LoVo (cell line): Measurements from ENCODE around the gene CYB5R4.

ENCODE experiments used
- DNase-seq: peaks from one replicate; pipeline ENCODE4 v3.0.0-alpha.2; 2016; ENCODE audit warnings: low spot score

Gene CYB5R4

GRCh38 chr6:83859410-83860358, at the start of gene CYB5R4:
CYB5R4 (plus strand) TSS chr6:83859689; CDS start chr6:83859783, 94 bp downstream.
- DNase-seq: peak; percentile 96

GRCh38 chr6:83812595-83812994, 46.9 kb upstream of the CYB5R4 start:
- DNase-seq: no peak

GRCh38 chr6:83815631-83816272, 43.7 kb upstream of the CYB5R4 start:
- DNase-seq: no peak

- no peak for DNase-seq
Observed at GRCh38 chr6:83822629-83823169, 36.8 kb upstream of the CYB5R4 start.

- DNase-seq: no peak
Observed at GRCh38 chr6:83824388-83824801, 35.1 kb upstream of the CYB5R4 start.

- no peak for DNase-seq
Observed at GRCh38 chr6:83824831-83825230, 34.7 kb upstream of the CYB5R4 start.

GRCh38 chr6:83827050-83827449, 32.4 kb upstream of the CYB5R4 start:
- no peak for DNase-seq

GRCh38 chr6:83838727-83839126, 20.8 kb upstream of the CYB5R4 start:
- no peak for DNase-seq

- no peak for DNase-seq
Observed at GRCh38 chr6:83844170-83844569, 15.3 kb upstream of the CYB5R4 start.

- DNase-seq: no peak
Observed at GRCh38 chr6:83846291-83846690, 13.2 kb upstream of the CYB5R4 start.

GRCh38 chr6:83847179-83847578, 12.3 kb upstream of the CYB5R4 start:
- no peak for DNase-seq

GRCh38 chr6:83849127-83849526, 10.4 kb upstream of the CYB5R4 start:
- no peak for DNase-seq

GRCh38 chr6:83849610-83850009, 9.9 kb upstream of the CYB5R4 start:
- no peak for DNase-seq

- no peak for DNase-seq
Observed at GRCh38 chr6:83852528-83853177, 6.8 kb upstream of the CYB5R4 start.

- DNase-seq: no peak
Observed at GRCh38 chr6:83853178-83854000, 6.1 kb upstream of the CYB5R4 start, which contains the start of gene RIPPLY2. RIPPLY2 (plus strand) TSS chr6:83853360; CDS start chr6:83853417, 57 bp downstream.

GRCh38 chr6:83854001-83854501, 5.4 kb upstream of the CYB5R4 start:
- DNase-seq: no peak

- no peak for DNase-seq
Observed at GRCh38 chr6:83854766-83855165, 4.7 kb upstream of the CYB5R4 start.

- DNase-seq: no peak
Observed at GRCh38 chr6:83860359-83860755, 868 bp downstream of the CYB5R4 start.

- no peak for DNase-seq
Observed at GRCh38 chr6:83860782-83861495, 1.4 kb downstream of the CYB5R4 start.

- no peak for DNase-seq
Observed at GRCh38 chr6:83862776-83863471, 3.4 kb downstream of the CYB5R4 start.
